IPS-NIHi7 (cell line): Measurements from ENCODE around the gene NRP1.
"Not testable (repeated sequence)": the region's sequence is repeated elsewhere in the genome, so short reads cannot be mapped to it uniquely, and the experiment has no call there.

Experiments
- DNase-seq: peaks from one replicate; pipeline ENCODE4 v3.0.0; 2012; ENCODE audit warnings: mixed read lengths; ENCODE audit errors: extremely low spot score

Gene NRP1

GRCh38 chr10:33237736-33238624 is 96.5 kb downstream of the NRP1 start:
- DNase-seq, result peak; percentile 28

GRCh38 chr10:33236916-33237315 is 97.6 kb downstream of the NRP1 start:
- DNase-seq, result no peak

- DNase-seq, result no peak
Measured at GRCh38 chr10:33235951-33236350, 98.5 kb downstream of the NRP1 start.

DNA sequence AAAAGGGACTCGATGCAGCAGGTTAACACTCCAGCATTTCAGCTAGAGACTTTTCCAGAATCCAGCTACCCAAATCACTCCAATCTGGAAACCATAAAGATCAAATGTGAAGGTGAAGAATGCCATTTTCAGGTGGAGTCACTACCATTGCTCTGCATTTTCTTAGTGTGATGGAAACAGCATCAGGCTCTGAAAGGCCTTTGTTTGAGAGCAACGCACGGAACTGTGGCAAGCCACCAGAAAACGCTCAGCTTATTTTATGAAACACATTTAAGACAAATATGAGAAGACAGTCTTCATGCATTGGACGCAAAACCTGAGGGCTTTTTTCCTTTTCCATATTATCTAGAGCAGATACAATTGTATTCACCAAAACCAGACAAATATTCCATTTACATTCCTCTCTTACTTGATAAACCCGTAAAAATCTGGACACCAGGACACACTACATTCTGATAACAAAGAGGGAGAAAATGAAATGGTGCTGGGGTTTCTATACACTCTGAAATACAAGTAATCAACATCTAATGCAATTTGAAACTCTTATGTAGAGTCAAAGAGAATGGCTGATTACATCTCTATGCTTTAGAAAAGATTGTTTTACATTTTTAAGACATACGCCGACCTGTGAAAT is 99.1 kb downstream of the NRP1 start:
- DNase-seq, result no peak

DNA sequence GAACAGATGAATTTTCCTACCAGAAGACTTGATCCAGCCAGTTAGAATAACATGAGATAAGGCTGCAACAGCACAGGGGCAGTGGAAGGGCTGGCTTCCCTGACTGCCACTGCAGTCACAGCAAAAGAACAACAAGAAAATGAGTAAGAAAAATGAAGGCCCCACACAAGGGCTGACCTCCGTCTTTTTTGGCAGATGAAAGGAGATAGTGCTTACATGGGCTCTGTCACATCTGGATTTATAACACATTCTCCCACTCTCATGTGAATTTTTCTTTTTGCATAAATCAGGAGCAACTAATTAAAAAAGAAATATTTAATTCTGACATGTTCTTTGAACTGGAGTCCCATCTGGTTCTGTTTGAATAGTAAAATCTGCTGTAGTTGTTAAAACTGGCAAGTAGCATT is 99.6 kb downstream of the NRP1 start:
- no peak for DNase-seq

- DNase-seq, result no peak
Measured at GRCh38 chr10:33233635-33234034, 100.8 kb downstream of the NRP1 start.

GRCh38 chr10:33233221-33233620 is 101.2 kb downstream of the NRP1 start:
- no peak for DNase-seq

DNA sequence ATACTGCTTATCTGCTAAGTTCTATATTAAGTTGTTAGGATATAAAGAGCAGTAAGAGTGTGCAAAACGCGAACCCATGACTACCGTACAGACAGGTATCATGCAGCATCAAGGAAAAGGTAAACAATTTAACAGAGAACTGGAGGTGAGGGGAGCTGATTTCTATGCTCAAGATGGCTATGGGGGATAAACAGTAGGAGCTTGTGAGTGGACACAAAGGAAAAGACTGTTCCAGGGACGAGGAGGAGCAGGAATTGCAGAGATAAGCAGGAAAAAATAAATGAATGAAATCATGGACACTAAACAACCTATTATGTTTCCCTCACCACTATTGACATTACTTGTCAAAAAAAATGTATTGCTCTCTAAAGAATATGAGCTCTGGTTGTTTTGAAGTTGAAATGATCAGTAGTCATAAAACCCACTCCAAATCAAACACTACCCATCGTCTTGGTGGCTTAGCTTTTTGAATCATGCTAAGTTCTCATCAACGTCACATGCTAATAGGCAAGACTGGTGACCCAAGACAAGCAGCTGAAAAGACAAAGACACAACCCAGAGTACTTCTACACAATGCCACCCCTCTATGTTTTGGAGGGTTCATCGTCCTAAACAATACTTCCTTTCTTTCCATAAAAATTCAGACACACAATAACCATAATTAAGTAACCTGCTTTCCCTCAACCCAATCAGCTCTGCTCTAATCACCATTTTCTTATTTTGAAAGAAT is 102.7 kb downstream of the NRP1 start:
- DNase-seq, result no peak

- DNase-seq, result no peak
Measured at GRCh38 chr10:33229949-33230267, 104.6 kb downstream of the NRP1 start.

DNA sequence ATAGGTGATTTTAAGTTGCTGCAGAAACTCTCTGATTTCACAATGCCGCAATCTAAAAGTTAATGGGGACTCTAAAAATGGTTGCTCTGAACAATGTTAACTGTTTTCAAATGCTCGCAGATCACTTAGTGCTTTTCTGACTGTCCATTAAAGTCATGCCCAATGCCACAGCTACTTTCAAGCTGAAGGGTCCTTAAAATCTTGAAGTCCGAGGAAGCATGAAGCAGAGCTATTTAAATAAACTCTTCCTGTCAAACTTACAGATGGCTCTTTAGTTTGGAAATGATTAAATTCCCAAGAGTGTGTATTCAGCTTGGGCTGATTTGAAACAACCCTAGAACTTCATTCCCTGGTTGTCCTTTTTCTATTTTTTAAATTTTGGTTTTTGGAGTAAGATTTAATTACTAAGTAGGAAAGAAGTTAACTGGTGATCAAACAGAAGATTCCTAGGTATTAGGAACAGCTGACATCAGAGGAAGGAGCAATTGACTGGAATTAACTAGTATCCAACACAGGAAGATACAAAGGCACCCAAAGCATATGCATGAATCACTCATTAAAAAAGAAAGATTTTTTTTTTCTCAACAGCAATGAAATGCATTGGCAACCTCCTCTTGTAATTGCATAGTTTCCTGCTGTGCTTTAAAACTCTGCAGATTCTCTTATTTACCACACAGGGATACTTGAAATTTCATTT is 105.1 kb downstream of the NRP1 start:
- DNase-seq, result no peak

- no peak for DNase-seq
Measured at GRCh38 chr10:33228426-33228825, 106.0 kb downstream of the NRP1 start.

- DNase-seq, result no peak
Measured at GRCh38 chr10:33227489-33227888, 107.0 kb downstream of the NRP1 start.

DNA sequence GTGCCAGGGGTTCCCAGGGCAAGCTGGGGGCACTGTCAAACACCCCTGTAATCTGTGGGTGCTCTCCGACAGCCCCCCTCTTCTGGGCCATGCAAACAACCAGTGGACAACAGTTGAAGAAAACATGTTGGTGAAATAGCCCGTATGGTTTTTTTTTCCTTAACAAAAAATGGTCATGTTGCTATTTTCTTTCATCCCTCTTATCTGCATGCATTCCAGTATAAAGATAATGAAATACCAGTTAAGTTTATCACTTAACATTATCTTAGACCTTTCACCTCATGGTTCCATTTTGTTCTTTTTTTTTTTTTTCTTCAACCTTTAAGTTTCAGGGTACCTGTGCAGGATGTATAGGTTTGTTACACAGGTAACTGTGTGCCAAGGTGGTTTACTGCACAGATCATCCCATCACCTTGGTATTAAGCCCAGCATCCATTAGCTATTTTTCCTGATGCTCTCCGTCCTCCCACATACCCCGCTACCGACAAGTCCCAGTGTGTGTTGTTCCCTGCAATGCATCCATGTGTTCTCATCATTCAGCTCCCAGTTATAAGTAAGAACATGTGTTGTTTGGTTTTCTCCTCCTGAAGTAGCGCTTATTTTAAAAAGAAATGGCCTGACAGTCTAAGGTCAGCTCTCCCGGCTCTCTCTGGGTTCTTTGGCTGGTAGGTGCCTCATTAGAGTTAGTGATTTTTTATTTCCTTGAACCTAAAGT is 110.1 kb downstream of the NRP1 start:
- no peak for DNase-seq

GRCh38 chr10:33223326-33224000 is 111.0 kb downstream of the NRP1 start:
- no peak for DNase-seq

DNA sequence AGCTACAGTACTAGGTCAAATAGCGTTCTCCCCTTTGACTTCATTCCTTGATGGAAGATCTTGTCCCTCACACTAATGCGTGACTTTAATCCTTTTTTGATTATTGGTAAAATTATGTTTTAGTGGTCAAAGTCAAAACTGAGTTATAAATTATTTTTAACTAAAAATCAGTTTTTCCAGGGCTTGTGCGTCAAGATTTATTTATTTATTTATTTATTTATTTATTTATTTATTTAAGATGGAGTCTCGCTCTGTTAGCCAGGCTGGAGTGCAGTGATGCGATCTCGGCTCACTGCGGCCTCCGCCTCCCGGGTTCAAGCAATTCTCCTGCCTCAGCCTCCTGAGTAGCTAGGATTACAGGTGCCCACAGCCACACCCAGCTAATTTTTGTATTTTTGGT is 112.2 kb downstream of the NRP1 start:
- DNase-seq, result not testable (repeated sequence)

DNA sequence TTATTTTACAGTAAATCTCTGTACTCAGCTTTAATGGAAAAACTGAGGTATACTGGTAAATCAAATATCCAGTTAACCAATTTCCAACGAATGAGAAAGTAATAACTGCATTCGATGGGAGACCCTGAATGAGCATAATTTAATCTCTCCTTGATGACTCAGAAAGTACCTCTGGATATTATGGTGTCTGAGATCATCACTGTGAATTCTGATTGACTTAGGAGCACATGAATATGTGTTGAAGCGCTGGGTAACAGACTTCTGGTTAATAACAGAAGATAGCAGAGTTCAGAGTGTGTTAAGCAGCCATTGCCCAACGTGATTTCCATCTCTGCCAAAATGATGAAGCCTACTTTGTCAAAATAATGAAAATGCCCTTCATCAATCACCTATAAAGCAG is 116.6 kb downstream of the NRP1 start:
- no peak for DNase-seq

GRCh38 chr10:33216661-33217427 is 117.6 kb downstream of the NRP1 start:
- DNase-seq, result no peak

DNA sequence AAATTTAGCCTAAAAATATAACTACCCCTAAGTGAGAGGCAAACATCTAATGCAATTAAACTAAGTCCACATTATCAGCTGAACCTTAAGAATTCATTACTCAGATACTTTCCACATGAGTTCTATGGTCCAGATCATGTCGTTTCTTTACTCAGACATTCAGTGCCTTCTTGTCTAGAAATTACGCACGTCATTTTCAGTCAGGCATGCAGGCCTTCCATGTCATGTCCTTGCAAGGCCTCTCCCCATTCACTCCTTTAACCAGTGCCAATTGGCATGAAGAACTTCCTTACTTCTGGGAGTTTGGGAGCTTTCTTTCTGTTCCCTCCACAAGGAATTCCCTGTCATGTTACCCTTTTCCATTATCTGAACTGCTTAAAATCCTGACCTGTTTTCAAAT is 118.8 kb downstream of the NRP1 start:
- no peak for DNase-seq

- no peak for DNase-seq
Measured at GRCh38 chr10:33215154-33215553, 119.3 kb downstream of the NRP1 start.

DNA sequence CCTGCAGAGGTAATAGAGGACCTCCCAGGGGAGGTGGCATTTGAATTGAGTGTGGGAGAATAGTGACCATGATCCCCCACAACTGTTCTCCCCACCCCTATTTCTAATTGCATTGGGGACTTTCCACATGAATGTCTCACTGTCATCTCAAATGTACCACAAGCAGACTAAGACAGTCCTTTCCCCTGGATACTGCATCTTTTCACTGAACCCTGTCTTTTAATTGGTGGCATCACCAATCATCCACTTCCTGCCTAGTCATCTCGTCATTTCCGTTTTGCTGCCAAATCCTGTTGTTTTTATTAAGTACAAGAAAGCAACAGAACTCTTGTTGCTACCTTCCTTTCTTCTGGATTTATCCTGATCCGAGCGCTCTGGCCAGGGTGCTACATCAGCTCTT is 120.3 kb downstream of the NRP1 start:
- DNase-seq, result no peak
